Transverse colon (tissue), 3 donors: ENCODE measurements around the gene PCBP3.

Experiments
- CTCF ChIP-seq, 5 experiments: fragments of 200-600 bp in 3 of 5; fragments of 450-650 bp in 2 of 5; sonication (generic) in 3 of 5; IDR thresholded peaks; 1 replicate in 2 of 5; 2 replicates in 3 of 5; pipeline ENCODE4 v1.5.1; 2016 to 2017; ENCODE audit warnings: antibody characterized with exemption in 5 of 5, inconsistent platforms in 3 of 5, mild to moderate bottlenecking in 2 of 5, moderate library complexity in 1 of 5
- POLR2A ChIP-seq: fragments of 450-650 bp; IDR thresholded peaks from one replicate; pipeline ENCODE4 v1.6.1; 2016; ENCODE audit warnings: antibody characterized with exemption, mild to moderate bottlenecking, moderate library complexity

GRCh38 chr21:45921917-45922316 lies 278.4 kb downstream of the PCBP3 start:
- no peak for TF ChIP-seq CTCF (IDR thresholded peaks at IDR 0.05)
- no peak for TF ChIP-seq POLR2A
